Activated naive CD8-positive, alpha-beta T cell treated with anti-CD3 and anti-CD28 coated beads, Interleukin-2, amount 10 ng/mL, durations not matched to agents 7 days and 5 days (primary cell): ENCODE measurements around the gene ATM. TPM values are rescaled to one million over a fixed set of nuclear protein-coding genes. Genes with fewer than 3 reads are reported as not detected.

Experiments used
- ATAC-seq: fragments of 150-1000 bp; cut with Tn5 transposase; one replicate; pipeline ENCODE4 v1.10.0; 2021; ENCODE audit warnings: low read depth, moderate library complexity
- POLR2A ChIA-PET: fragments of 350-600 bp; sonication (Branson Sonifier 250); formaldehyde crosslinking; loops from one replicate; lab custom pipeline; 2021; ENCODE audit warnings: antibody characterized with exemption; lab: Charles Lee
- DNase-seq: peaks from one replicate; pipeline ENCODE4 v3.0.0; 2021
- H3K27ac Mint-ChIP-seq: one replicate; pipeline ENCODE4 v1.8.0; 2022; ENCODE audit warnings: mild to moderate bottlenecking, mixed read lengths
- H3K27me3 Mint-ChIP-seq: one replicate; pipeline ENCODE4 v1.8.0; 2022; ENCODE audit warnings: mild to moderate bottlenecking, moderate library complexity, mixed read lengths
- H3K36me3 Mint-ChIP-seq: one replicate; pipeline ENCODE4 v1.8.0; 2021; ENCODE audit warnings: mild to moderate bottlenecking, mixed read lengths
- H3K4me1 Mint-ChIP-seq: one replicate; pipeline ENCODE4 v1.8.0; 2021; ENCODE audit warnings: mixed read lengths
- H3K4me3 Mint-ChIP-seq: one replicate; pipeline ENCODE4 v1.8.0; 2022; ENCODE audit warnings: mild to moderate bottlenecking, moderate library complexity, mixed read lengths
- H3K9me3 Mint-ChIP-seq: one replicate; pipeline ENCODE4 v1.8.0; 2021; ENCODE audit warnings: mixed read lengths
- total RNA-seq, 2 experiments: library from RNA; stranded (reverse); gene quantifications; one replicate each; pipeline ENCODE4 v1.2.3, GENCODE V29; 2021

ATM gene
- total RNA-seq, 2 experiments from 2014 or later, result 287 to 333 TPM

- POLR2A ChIA-PET, result interaction anchor here (11.5 kb wide), 1 partner anchor 11 kb away, joined by 489 read pairs; no protein-coding TSS in a partner anchor
- H3K27ac Mint-ChIP-seq, result no peak overlapping the region
Measured at GRCh38 chr11:108226036-108226435, 3.2 kb downstream of the ATM start.

GRCh38 chr11:108228251-108228650 lies 5.4 kb downstream of the ATM start:
- Mint-ChIP-seq H3K4me3 (peak overlapping the region; percentile 79), H3K36me3 (peaks cover 47% of the 10 kb centered on the region), H3K27me3 (no peaks in the 10 kb centered on the region), H3K4me1 (peaks cover 33% of the 10 kb centered on the region), H3K27ac (peak overlapping the region; percentile 91), H3K9me3 (no peaks in the 10 kb centered on the region)
- DNase-seq (no peak), ATAC-seq (no peak)
- POLR2A ChIA-PET, result interaction anchor here (0.5 to 11.5 kb wide), 3 partner anchors 9 to 110 kb away, joined by 3 to 489 read pairs (median 4); no protein-coding TSS in a partner anchor

More at GRCh38 chr11:108226036-108226435, 3.2 kb downstream of the ATM start:
- Mint-ChIP-seq H3K36me3 (peaks cover 27% of the 10 kb centered on the region), H3K4me3 (no peak overlapping the region), H3K27me3 (no peaks in the 10 kb centered on the region), H3K4me1 (peaks cover 26% of the 10 kb centered on the region), H3K9me3 (no peaks in the 10 kb centered on the region)
- ATAC-seq (no peak), DNase-seq (no peak)

- H3K4me1 Mint-ChIP-seq, result peaks cover 62% of the 10 kb centered on the region
Measured at GRCh38 chr11:108233277-108233945, 10.5 kb downstream of the ATM start.

GRCh38 chr11:108235192-108235591 lies 12.3 kb downstream of the ATM start:
- peaks cover 53% of the 10 kb centered on the region for H3K36me3 Mint-ChIP-seq
- H3K4me3 Mint-ChIP-seq, result no peak overlapping the region
- H3K9me3 Mint-ChIP-seq, result peaks cover under 1% of the 10 kb centered on the region
- H3K27ac Mint-ChIP-seq, result peak overlapping the region; percentile 93
- H3K4me1 Mint-ChIP-seq, result peaks cover 63% of the 10 kb centered on the region
- ATAC-seq (no peak), DNase-seq (no peak)
- POLR2A ChIA-PET, result interaction anchor here (13.4 kb wide), 1 partner anchor 9 kb away, joined by 489 read pairs; the partner anchor contains the start of genes ATM and NPAT
- no peaks in the 10 kb centered on the region for H3K27me3 Mint-ChIP-seq

More at GRCh38 chr11:108233277-108233945, 10.5 kb downstream of the ATM start:
- ATAC-seq (no peak), DNase-seq (no peak)
- Mint-ChIP-seq H3K27ac (peak overlapping the region; percentile 62), H3K36me3 (peaks cover 55% of the 10 kb centered on the region), H3K4me3 (no peak overlapping the region), H3K9me3 (no peaks in the 10 kb centered on the region), H3K27me3 (no peaks in the 10 kb centered on the region)
- POLR2A ChIA-PET, result interaction anchor here (13.4 kb wide), 1 partner anchor 8 kb away, joined by 489 read pairs; the partner anchor contains the start of genes ATM and NPAT

GRCh38 chr11:108235633-108236032 lies 12.8 kb downstream of the ATM start:
- Mint-ChIP-seq H3K4me1 (peaks cover 62% of the 10 kb centered on the region), H3K27ac (peak overlapping the region; percentile 93), H3K9me3 (peaks cover 2% of the 10 kb centered on the region), H3K36me3 (peaks cover 54% of the 10 kb centered on the region), H3K4me3 (peak overlapping the region; percentile 70), H3K27me3 (no peaks in the 10 kb centered on the region)
- ATAC-seq (no peak), DNase-seq (no peak)
- POLR2A ChIA-PET, result interaction anchor here (0.7 to 13.4 kb wide), 3 partner anchors 10 to 62 kb away, joined by 4 to 489 read pairs (median 10); partner anchors contain the start of genes ATM and NPAT

GRCh38 chr11:108237058-108237481 lies 14.2 kb downstream of the ATM start:
- H3K4me1 Mint-ChIP-seq, result peaks cover 68% of the 10 kb centered on the region
- H3K4me3 Mint-ChIP-seq, result peak overlapping the region; percentile 70
- POLR2A ChIA-PET, result interaction anchor here (0.5 to 13.4 kb wide), 9 partner anchors 11 to 427 kb away, joined by 3 to 489 read pairs (median 3); partner anchors contain the start of genes ATM and NPAT
- peak overlapping the region; percentile 93 for H3K27ac Mint-ChIP-seq
- H3K9me3 Mint-ChIP-seq, result peaks cover 2% of the 10 kb centered on the region
- no peaks in the 10 kb centered on the region for H3K27me3 Mint-ChIP-seq
- ATAC-seq (peak; percentile 24), DNase-seq (no peak)
- peaks cover 53% of the 10 kb centered on the region for H3K36me3 Mint-ChIP-seq

GRCh38 chr11:108239076-108239475 lies 16.2 kb downstream of the ATM start:
- H3K27ac Mint-ChIP-seq, result peak overlapping the region; percentile 86
- peaks cover 71% of the 10 kb centered on the region for H3K4me1 Mint-ChIP-seq
- H3K27me3 Mint-ChIP-seq, result no peaks in the 10 kb centered on the region
- POLR2A ChIA-PET, result interaction anchor here (13.4 kb wide), 1 partner anchor 13 kb away, joined by 489 read pairs; the partner anchor contains the start of genes ATM and NPAT
- peak overlapping the region; percentile 63 for H3K4me3 Mint-ChIP-seq
- ATAC-seq, result peak; percentile 11
- no peak for DNase-seq
- peaks cover 2% of the 10 kb centered on the region for H3K9me3 Mint-ChIP-seq
- H3K36me3 Mint-ChIP-seq, result peaks cover 46% of the 10 kb centered on the region

- POLR2A ChIA-PET, result interaction anchor here (0.7 to 13.4 kb wide), 3 partner anchors 16 to 58 kb away, joined by 3 to 489 read pairs (median 4); partner anchors contain the start of genes ATM and NPAT
- peaks cover 48% of the 10 kb centered on the region for H3K36me3 Mint-ChIP-seq
- no peaks in the 10 kb centered on the region for H3K27me3 Mint-ChIP-seq
- no peak for DNase-seq
- H3K9me3 Mint-ChIP-seq, result peaks cover 2% of the 10 kb centered on the region
- ATAC-seq, result peak; percentile 60
- peaks cover 55% of the 10 kb centered on the region for H3K4me1 Mint-ChIP-seq
- peak overlapping the region; percentile 68 for H3K4me3 Mint-ChIP-seq
- peak overlapping the region; percentile 86 for H3K27ac Mint-ChIP-seq
Measured at GRCh38 chr11:108241330-108242037, 18.6 kb downstream of the ATM start.

GRCh38 chr11:108242422-108242821 lies 19.6 kb downstream of the ATM start:
- no peak for ATAC-seq
- Mint-ChIP-seq H3K36me3 (peaks cover 50% of the 10 kb centered on the region), H3K4me1 (peaks cover 45% of the 10 kb centered on the region), H3K27ac (peak overlapping the region; percentile 86), H3K4me3 (peak overlapping the region; percentile 68), H3K9me3 (peaks cover 2% of the 10 kb centered on the region), H3K27me3 (no peaks in the 10 kb centered on the region)
- POLR2A ChIA-PET, result interaction anchor here (13.4 kb wide), 1 partner anchor 17 kb away, joined by 489 read pairs; the partner anchor contains the start of genes ATM and NPAT
- no peak for DNase-seq

- ATAC-seq (no peak), DNase-seq (no peak)
- Mint-ChIP-seq H3K27ac (no peak overlapping the region), H3K27me3 (no peaks in the 10 kb centered on the region), H3K36me3 (peaks cover 54% of the 10 kb centered on the region), H3K4me1 (peaks cover 32% of the 10 kb centered on the region), H3K9me3 (peaks cover 1% of the 10 kb centered on the region), H3K4me3 (no peak overlapping the region)
- POLR2A ChIA-PET, result interaction anchor here (1.1 to 1.9 kb wide), 2 partner anchors 23 to 24 kb away, joined by 4 to 6 read pairs; partner anchors contain the start of genes ATM and NPAT
Measured at GRCh38 chr11:108246308-108246707, 23.4 kb downstream of the ATM start.

- ATAC-seq (no peak), DNase-seq (no peak)
- no peak overlapping the region for H3K4me3 Mint-ChIP-seq
- peaks cover 53% of the 10 kb centered on the region for H3K36me3 Mint-ChIP-seq
- H3K4me1 Mint-ChIP-seq, result peaks cover 26% of the 10 kb centered on the region
- peaks cover 1% of the 10 kb centered on the region for H3K9me3 Mint-ChIP-seq
- no peak overlapping the region for H3K27ac Mint-ChIP-seq
- POLR2A ChIA-PET, result no interaction called here
- no peaks in the 10 kb centered on the region for H3K27me3 Mint-ChIP-seq
Measured at GRCh38 chr11:108246885-108247284, 24.0 kb downstream of the ATM start.

GRCh38 chr11:108253176-108253575 lies 30.3 kb downstream of the ATM start:
- no peaks in the 10 kb centered on the region for H3K27me3 Mint-ChIP-seq
- POLR2A ChIA-PET, result no interaction called here
- peaks cover 57% of the 10 kb centered on the region for H3K36me3 Mint-ChIP-seq

GRCh38 chr11:108269583-108269982 lies 46.7 kb downstream of the ATM start:
- POLR2A ChIA-PET, result no interaction called here
- no peaks in the 10 kb centered on the region for H3K27me3 Mint-ChIP-seq
- H3K36me3 Mint-ChIP-seq, result peaks cover 64% of the 10 kb centered on the region
- peaks cover 12% of the 10 kb centered on the region for H3K9me3 Mint-ChIP-seq
- no peak overlapping the region for H3K4me3 Mint-ChIP-seq
- peaks cover 6% of the 10 kb centered on the region for H3K4me1 Mint-ChIP-seq
- no peak overlapping the region for H3K27ac Mint-ChIP-seq
- ATAC-seq, result no peak
- no peak for DNase-seq

More at GRCh38 chr11:108253176-108253575, 30.3 kb downstream of the ATM start:
- Mint-ChIP-seq H3K27ac (no peak overlapping the region), H3K9me3 (peaks cover 1% of the 10 kb centered on the region), H3K4me3 (no peak overlapping the region), H3K4me1 (peaks cover 9% of the 10 kb centered on the region)
- ATAC-seq (no peak), DNase-seq (no peak)
